Suprapubic skin (tissue), 4 donors: ENCODE results near the gene CASKIN2. TPM values are rescaled to one million over a fixed set of nuclear protein-coding genes. Genes with fewer than 3 reads are reported as not detected.

Source experiments
- DNase-seq, 2 donors: peaks; one replicate each; pipeline ENCODE4 v3.0.0-alpha.2; 2019; ENCODE audit warnings: low spot score in 2 of 2
- H3K27ac ChIP-seq: fragments of 200-600 bp; sonication (generic); one replicate; pipeline ENCODE4 v1.5.1; 2019
- H3K27me3 ChIP-seq: fragments of 200-600 bp; sonication (generic); one replicate; pipeline ENCODE4 v1.5.1; 2019
- H3K36me3 ChIP-seq: fragments of 200-600 bp; sonication (generic); one replicate; pipeline ENCODE4 v1.5.1; 2019
- H3K4me1 ChIP-seq: fragments of 200-600 bp; sonication (generic); one replicate; pipeline ENCODE4 v1.5.1; 2019
- H3K4me3 ChIP-seq: fragments of 200-600 bp; sonication (generic); one replicate; pipeline ENCODE4 v1.5.1; 2019; ENCODE audit warnings: mild to moderate bottlenecking
- H3K9me3 ChIP-seq: fragments of 200-600 bp; sonication (generic); one replicate; pipeline ENCODE4 v1.5.1; 2019
- EP300 ChIP-seq: sonication (generic); formaldehyde crosslinking; IDR thresholded peaks from one replicate; pipeline ENCODE4 v1.6.1; 2017; ENCODE audit warnings: antibody characterized with exemption
- POLR2A ChIP-seq, 2 donors: fragments of 450-650 bp; IDR thresholded peaks; one replicate each; pipeline ENCODE4 v1.6.1; 2017; ENCODE audit warnings: antibody characterized with exemption in 2 of 2, mild to moderate bottlenecking in 2 of 2, moderate library complexity in 2 of 2
- POLR2AphosphoS5 ChIP-seq, 3 donors: sonication (generic); formaldehyde crosslinking; IDR thresholded peaks; one replicate each; pipeline ENCODE4 v1.6.1; 2017; ENCODE audit warnings: antibody characterized with exemption in 3 of 3
- WGBS: methylation state at CpG from one replicate; pipeline ENCODE4 v1.1.5; 2018; 5-methylcytosine and 5-hydroxymethylcytosine counted together
- total RNA-seq, 4 donors: library from RNA; depleted of rRNA; stranded (reverse); fragments of >200 nt; gene quantifications; one replicate each; pipeline ENCODE4 v1.1.0, GENCODE V29; 2016
- TF ChIP-seq, protein P1 (sequence below), 2 donors: fragments of 200-600 bp in 1 of 2; fragments of 450-650 bp in 1 of 2; sonication (generic) in 1 of 2; IDR thresholded peaks; one replicate each; pipeline ENCODE4 v1.5.1; 2016 to 2019; ENCODE audit warnings: antibody characterized with exemption in 2 of 2, mild to moderate bottlenecking in 1 of 2, moderate library complexity in 1 of 2

The CASKIN2 gene
- total RNA-seq, 4 donors from 2014 or later = 18.7 to 25.1 (median 22.1) TPM

DNA sequence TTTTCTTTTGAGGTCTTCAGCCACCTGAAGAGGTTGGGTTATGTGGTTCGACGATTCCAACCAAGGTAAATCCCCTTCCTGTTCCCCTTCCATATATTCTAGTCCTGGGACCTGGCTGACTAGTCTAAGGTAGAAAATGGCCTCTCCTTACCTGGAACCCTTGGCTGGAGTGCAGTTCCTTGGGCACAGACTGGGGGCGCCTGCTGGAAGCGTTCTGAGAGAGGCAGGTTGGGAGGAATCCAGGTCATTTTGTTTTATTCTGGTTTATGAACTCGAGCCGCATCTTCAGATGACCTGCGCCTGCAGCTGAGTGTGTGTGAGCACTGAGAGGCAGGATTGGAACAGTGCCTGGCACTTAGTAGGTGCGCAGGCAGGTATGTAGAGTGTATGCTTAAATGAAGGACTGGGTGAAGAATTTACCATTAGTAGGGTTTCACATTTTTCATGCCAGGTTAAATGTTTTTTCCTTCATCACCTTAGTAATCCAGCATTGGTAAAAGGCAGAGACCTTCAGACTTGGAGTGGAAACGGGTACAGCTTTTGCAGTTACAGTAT is 3.7 kb upstream of the CASKIN2 start:
- Histone ChIP-seq H3K9me3 (no peaks in the 10 kb centered on the region), H3K4me3 (no peak overlapping the region), H3K4me1 (peaks cover 24% of the 10 kb centered on the region), H3K27me3 (no peaks in the 10 kb centered on the region), H3K36me3 (peaks cover 20% of the 10 kb centered on the region), H3K27ac (no peak overlapping the region)
- no peak for DNase-seq
- 90% methylated on average over 9 of the region's 9 CpGs for WGBS
- TF ChIP-seq POLR2AphosphoS5 (IDR thresholded peaks at IDR 0.05) (no peak), EP300 (no peak), POLR2A (IDR thresholded peaks at IDR 0.05) (no peak)
- TF ChIP-seq, protein P1, sequence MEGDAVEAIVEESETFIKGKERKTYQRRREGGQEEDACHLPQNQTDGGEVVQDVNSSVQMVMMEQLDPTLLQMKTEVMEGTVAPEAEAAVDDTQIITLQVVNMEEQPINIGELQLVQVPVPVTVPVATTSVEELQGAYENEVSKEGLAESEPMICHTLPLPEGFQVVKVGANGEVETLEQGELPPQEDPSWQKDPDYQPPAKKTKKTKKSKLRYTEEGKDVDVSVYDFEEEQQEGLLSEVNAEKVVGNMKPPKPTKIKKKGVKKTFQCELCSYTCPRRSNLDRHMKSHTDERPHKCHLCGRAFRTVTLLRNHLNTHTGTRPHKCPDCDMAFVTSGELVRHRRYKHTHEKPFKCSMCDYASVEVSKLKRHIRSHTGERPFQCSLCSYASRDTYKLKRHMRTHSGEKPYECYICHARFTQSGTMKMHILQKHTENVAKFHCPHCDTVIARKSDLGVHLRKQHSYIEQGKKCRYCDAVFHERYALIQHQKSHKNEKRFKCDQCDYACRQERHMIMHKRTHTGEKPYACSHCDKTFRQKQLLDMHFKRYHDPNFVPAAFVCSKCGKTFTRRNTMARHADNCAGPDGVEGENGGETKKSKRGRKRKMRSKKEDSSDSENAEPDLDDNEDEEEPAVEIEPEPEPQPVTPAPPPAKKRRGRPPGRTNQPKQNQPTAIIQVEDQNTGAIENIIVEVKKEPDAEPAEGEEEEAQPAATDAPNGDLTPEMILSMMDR (IDR thresholded peaks at IDR 0.05) = no peak

- Histone ChIP-seq H3K4me1 (peaks cover 32% of the 10 kb centered on the region), H3K9me3 (no peaks in the 10 kb centered on the region), H3K36me3 (peaks cover 20% of the 10 kb centered on the region), H3K27me3 (no peaks in the 10 kb centered on the region), H3K27ac (no peak overlapping the region), H3K4me3 (no peak overlapping the region)
- no peak for DNase-seq
- TF ChIP-seq EP300 (no peak), POLR2AphosphoS5 (IDR thresholded peaks at IDR 0.05) (no peak), POLR2A (IDR thresholded peaks at IDR 0.05) (no peak)
- TF ChIP-seq, protein P1 (IDR thresholded peaks at IDR 0.05) = no peak
- 84% methylated on average over 3 of the region's 3 CpGs for WGBS
Observed at GRCh38 chr17:75518201-75518600, 2.9 kb upstream of the CASKIN2 start.

DNA sequence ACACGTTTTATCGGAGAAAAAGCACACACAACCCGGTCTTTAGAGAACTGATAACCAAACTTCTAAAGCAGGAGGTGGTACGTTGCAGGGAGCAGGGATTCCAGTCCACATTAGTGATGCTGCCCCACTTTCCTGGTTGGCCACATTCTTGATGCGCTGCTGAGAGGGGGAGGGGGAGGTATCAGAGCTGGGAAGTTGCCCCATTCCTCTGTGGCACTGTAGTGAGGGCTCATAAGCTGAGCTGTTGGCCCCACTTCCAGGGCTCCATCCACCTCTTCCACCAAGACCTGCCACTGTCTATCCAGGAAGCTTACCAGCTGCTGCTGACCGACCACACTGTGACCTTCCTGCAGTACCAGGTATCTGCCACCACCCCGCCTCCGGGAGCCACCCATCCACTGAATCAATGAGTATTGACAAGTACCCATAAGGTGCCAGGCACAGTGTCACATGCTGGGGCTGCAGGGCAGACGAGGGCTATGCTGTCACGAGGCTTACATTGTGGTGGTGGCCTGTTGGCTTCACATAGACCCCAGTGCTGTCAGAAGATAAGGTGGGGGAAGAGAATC is 2.0 kb upstream of the CASKIN2 start:
- 32% methylated on average over 9 of the region's 10 CpGs for WGBS
- DNase-seq = peak in 1 of 2 donors; percentile 60
- Histone ChIP-seq H3K4me1 (peaks cover 32% of the 10 kb centered on the region), H3K27me3 (no peaks in the 10 kb centered on the region), H3K36me3 (peaks cover 22% of the 10 kb centered on the region), H3K9me3 (no peaks in the 10 kb centered on the region), H3K27ac (no peak overlapping the region), H3K4me3 (peak overlapping the region; percentile 79)
- no peak for TF ChIP-seq POLR2AphosphoS5 (IDR thresholded peaks at IDR 0.05)
- TF ChIP-seq, protein P1 (IDR thresholded peaks at IDR 0.05) = peak in 1 of 2 donors; percentile 12

GRCh38 chr17:75516619-75517296 is 1.4 kb upstream of the CASKIN2 start:
- H3K4me1 ChIP-seq = peaks cover 36% of the 10 kb centered on the region
- H3K27ac ChIP-seq = no peak overlapping the region
- no peak for TF ChIP-seq EP300
- no peak for TF ChIP-seq POLR2A (IDR thresholded peaks at IDR 0.05)
- TF ChIP-seq, protein P1 (IDR thresholded peaks at IDR 0.05) = no peak
- no peak for TF ChIP-seq POLR2AphosphoS5 (IDR thresholded peaks at IDR 0.05)
- peak overlapping the region; percentile 79 for H3K4me3 ChIP-seq
- no peak for DNase-seq
- H3K9me3 ChIP-seq = no peaks in the 10 kb centered on the region
- WGBS = 0% methylated on average over 2 of the region's 65 CpGs
- H3K36me3 ChIP-seq = peaks cover 21% of the 10 kb centered on the region
- H3K27me3 ChIP-seq = no peaks in the 10 kb centered on the region

DNA sequence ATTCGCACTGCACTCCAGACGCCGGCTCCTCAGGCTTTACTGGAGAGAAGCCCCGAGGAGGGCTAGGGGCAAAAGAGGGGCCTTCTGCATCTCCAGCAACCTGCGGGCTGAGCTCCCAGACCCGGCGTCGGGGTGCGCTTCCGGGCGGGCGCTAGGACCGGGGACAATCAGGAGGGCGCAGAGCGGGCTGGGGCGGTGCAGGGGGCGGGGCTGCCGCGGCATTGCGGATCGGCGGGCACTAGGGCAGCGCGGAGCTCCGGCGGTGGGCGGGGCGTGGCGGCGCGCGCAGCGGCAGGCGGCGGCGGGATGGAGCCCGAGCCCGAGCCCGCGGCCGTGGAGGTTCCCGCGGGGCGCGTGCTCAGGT is 900 bp upstream of the CASKIN2 start, which contains the start of gene TSEN54:
Gene TSEN54, plus strand, starts transcription at position 274 of the 364 bp plus-strand sequence. Its CDS starts 33 bp downstream, at position 307.
- H3K4me3 ChIP-seq = peak within 1 kb of the TSS; percentile 79
- H3K27ac ChIP-seq = peak within 1 kb of the TSS; percentile 79
- DNase-seq = peak; percentile 95 to 96
- H3K27me3 ChIP-seq = no peaks in the 10 kb centered on the region
- no peak for TF ChIP-seq POLR2A (IDR thresholded peaks at IDR 0.05)
- TF ChIP-seq EP300 = no peak
- H3K36me3 ChIP-seq = peaks cover 16% of the 10 kb centered on the region
- WGBS = 0% methylated on average over 5 of the region's 45 CpGs
- H3K4me1 ChIP-seq = peaks cover 39% of the 10 kb centered on the region
- H3K9me3 ChIP-seq = no peaks in the 10 kb centered on the region
